ENCODE measurements around the gene CCDC80. TPM values are rescaled to one million over a fixed set of nuclear protein-coding genes. Genes with fewer than 3 reads are reported as not detected.

The CCDC80 gene
- total RNA-seq, 1 donor from 2014 or later = 79.3 TPM

Other genes with a start within 250 kb of the CCDC80 start
- 0.10 TPM for gene BTLA, start 141.7 kb downstream of the CCDC80 start, total RNA-seq
- gene ATG3, start 79.2 kb downstream of the CCDC80 start, total RNA-seq = 43.6 TPM
- 31.0 TPM for gene SLC35A5, start 79.1 kb downstream of the CCDC80 start, total RNA-seq
- not detected for gene CD200R1L, start 205.7 kb upstream of the CCDC80 start, total RNA-seq